DND-41 (cell line): ENCODE measurements around the gene NF1.

Experiments used
- EZH2 ChIP-seq: IDR thresholded peaks from 3 replicates; pipeline ENCODE4 v1.6.1; 2012; ENCODE audit warnings: borderline replicate concordance, low read depth, mild to moderate bottlenecking, moderate library complexity, low read length, inconsistent platforms; ENCODE audit not compliant: severe bottlenecking
- TF ChIP-seq, protein P1 (sequence below): IDR thresholded peaks from 2 replicates; pipeline ENCODE4 v1.5.1; 2012; ENCODE audit warnings: borderline replicate concordance, low read length, moderate library complexity, mild to moderate bottlenecking; ENCODE audit not compliant: poor library complexity, severe bottlenecking; ENCODE audit errors: extremely low read depth

DNA sequence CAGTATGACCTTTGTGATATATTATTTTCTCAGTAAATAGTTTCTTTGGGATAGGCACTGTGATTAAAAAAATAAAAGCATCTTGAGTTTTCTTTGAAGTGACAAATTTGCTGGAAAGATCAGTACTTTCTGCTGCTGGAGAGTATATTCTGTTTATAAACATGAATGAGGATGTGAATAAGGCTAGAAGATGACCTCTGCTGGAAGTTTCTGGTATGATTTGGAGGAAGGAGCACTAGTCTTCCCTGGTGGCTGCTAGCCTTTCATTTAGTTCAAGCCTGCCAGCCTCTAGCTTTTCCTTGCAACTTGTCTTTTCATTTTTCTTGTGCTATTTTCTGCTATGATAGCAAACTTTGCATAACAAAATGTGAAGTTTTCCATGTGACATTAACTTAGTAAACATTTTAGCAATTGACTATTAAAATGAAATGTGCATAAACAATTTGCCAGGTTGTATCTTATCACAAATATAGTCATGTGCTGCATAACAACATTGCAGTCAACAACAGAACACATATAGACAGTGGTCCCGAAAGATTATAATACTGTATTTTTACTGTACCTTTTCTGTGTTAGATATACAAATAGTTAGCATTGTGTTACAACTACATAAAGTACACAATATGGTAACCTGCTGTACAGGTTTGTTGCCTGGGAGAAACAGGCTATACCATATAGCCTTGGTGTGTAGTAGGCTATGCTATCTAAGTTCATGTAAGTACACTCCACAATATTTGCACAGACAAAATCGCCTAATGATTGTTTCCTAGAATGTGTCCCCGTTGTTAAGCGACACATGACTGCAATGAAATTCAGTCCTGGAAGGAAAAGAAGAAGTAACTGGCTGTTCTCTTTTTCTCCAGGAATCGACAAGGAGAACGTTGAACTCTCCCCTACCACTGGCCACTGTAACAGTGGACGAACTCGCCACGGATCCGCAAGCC lies 278.6 kb downstream of the NF1 start:
- TF ChIP-seq, protein P1, sequence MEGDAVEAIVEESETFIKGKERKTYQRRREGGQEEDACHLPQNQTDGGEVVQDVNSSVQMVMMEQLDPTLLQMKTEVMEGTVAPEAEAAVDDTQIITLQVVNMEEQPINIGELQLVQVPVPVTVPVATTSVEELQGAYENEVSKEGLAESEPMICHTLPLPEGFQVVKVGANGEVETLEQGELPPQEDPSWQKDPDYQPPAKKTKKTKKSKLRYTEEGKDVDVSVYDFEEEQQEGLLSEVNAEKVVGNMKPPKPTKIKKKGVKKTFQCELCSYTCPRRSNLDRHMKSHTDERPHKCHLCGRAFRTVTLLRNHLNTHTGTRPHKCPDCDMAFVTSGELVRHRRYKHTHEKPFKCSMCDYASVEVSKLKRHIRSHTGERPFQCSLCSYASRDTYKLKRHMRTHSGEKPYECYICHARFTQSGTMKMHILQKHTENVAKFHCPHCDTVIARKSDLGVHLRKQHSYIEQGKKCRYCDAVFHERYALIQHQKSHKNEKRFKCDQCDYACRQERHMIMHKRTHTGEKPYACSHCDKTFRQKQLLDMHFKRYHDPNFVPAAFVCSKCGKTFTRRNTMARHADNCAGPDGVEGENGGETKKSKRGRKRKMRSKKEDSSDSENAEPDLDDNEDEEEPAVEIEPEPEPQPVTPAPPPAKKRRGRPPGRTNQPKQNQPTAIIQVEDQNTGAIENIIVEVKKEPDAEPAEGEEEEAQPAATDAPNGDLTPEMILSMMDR = peak; percentile 77
- no peak for TF ChIP-seq EZH2
